Kidney capillary endothelial cell (primary cell): Measurements from ENCODE around the gene MEI1.
A peak's percentile ranks its signal among the peaks of the same experiment; 100 is the strongest.
"Not testable (repeated sequence)": the region's sequence is repeated elsewhere in the genome, so short reads cannot be mapped to it uniquely, and the experiment has no call there.

ENCODE experiments used
- DNase-seq: peaks from one replicate; pipeline ENCODE4 v3.0.0-alpha.2; 2018; ENCODE audit warnings: low spot score

Gene MEI1

DNA sequence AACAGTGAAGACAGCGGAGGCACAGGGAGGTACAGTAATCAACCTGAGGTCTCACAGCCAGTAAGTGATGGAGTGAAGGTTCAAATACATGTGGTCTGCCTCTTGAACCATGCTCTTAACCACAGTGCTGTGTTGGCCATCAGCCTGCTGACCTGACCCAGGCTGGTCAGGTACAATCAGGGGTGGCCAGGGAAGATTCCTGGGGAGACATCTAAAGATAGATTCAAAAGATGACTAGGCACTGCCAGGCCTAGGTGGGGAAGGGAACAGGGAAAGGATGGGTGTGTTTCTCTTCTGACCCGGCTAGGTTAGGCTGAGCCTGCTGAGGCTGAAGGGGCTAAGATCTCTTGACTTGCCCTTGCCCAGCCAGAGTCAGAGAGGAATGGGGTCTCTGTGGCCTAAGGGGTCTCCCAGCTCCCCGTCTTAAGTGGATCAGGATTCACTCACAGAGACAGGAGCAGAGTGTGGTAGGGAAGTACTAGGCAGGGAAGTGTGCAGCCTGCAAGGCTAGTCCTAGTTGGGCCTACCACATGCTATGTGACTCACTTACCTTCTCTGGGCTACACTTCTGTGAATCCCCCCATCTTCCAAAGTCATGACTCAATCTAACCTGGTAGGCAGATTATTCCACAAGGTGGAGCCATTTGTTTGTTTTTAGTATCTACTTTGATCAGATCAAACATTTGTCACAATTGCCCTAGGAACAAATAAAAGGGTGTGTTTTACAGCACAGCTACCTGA, 123.2 kb downstream of the MEI1 start:
- peak; percentile 62 for DNase-seq

- no peak for DNase-seq
Observed at GRCh38 chr22:41823797-41824196, 124.5 kb downstream of the MEI1 start.

DNA sequence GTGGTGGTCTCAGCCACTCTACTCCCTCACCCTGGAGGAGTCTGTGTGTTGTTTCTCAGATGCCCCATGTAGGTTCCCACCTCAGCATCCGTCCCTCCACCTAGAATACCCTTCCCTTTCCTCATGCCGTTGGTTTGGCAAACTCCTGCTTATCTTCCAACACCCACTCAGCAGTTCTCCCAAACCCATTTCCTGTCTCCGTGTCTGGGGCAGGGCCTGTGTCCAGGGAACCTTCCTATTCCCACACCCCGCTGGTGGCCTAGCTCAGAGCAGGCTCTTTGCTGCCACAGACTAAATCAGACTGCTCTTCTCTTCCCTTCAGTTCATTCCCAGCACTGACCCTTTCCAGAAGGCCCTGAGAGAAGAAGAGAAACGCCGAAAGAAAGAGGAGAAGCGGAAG, 126.1 kb downstream of the MEI1 start:
- no peak for DNase-seq

GRCh38 chr22:41826021-41826420, 126.7 kb downstream of the MEI1 start:
- no peak for DNase-seq

DNA sequence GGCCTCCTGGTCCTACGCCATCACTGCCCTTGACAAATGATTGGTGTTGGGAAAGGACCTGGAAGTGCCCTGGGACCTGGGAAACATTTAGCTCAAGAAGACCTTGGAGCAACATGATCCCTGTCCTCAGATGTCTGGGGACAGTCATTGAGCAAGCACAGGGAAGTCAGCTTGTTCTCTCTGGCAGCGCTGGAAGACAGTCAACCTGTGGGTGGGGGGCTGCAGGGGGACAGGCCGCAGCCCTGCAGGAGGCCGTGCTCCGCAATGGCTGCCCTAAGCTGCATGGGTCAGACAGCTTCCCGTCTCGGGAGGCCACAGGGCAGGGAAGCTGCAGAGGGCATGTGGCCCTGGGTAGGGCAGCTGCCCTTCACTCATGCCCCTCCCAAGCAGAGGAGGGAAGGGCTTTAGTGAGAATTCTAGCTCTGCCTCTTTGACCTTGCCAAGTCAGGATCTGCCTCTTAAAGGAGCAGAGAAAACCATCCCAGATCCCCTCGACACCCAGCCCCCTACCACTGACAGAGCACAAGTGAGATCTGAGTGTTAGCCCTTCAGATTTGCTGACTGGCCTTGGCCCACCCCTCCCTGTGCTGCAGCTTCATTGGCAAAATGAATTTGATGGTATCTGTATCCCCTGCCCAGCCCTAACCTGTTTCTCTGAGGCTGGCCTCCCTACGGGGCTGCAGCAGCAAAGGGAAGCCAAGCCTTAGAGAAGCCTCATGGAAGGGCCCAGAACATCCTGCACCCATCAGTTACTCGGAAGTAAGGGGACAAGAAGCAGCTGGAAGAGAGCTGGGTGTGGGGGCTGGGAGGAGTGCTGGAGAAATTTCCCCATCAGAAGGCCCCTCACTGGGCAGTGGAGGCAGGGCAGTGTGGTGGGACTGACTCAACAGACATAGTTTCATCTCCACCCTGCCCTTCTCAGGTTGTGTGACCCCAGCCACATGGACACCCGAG, 127.4 kb downstream of the MEI1 start:
- no peak for DNase-seq

DNA sequence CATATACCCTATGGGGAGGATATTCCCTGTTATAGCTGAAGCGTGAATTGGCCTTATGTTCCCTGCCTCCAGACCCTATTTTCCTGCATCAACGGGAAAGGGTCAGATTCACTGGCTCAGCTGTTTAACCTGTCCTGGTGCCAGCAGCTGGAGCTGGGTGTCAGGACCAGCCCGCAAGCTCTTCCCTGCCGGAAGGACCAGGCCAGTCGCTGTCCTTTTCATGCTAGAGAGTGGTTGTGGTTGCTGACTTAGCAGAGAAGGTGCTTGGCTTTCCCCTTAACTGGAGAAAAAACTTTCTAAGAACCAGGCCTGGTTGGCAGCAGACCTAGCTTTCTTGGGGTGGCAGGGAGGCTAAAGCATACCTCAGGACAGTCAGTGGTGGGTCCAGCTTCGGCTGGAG, 128.4 kb downstream of the MEI1 start:
- DNase-seq, result no peak

DNA sequence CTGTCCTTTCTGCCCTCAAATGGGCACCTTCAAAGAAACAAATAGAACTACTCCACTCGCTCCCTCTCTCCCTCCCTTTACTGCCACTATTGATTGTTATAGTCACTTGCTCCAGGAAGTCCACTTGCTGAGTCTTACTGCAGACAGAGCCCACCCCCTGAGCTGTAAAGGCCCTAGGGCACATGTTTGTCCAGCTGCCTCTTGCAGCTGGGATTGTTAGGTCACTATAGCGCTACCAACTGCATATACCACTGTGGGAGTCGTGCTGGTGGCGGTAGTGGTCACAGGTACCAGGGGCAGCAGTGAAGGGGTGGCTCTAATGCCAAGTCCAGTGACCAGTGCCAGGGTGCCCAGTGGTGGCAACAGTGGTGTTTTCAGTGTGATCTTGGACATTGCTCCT, 129.2 kb downstream of the MEI1 start:
- no peak for DNase-seq

DNA sequence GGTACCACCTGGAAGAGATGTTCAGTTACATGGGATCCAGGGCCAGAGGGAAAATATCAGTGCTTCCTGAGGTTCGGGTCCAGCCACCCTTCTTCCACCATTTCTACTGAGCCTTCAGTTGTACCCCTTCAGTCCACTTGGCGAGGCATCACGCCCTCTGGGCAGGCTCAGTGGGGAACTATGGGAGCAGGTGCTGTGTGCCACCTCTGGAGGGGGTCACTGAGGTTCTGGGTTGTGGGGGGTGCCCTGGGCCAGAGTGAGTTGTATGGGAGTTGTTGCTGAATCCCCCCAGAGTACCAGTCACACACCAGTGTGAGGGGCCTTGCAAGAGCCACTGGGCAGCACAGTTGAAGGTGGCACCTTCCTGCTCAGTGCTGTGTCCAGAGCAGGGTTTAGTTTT, 130.9 kb downstream of the MEI1 start:
- no peak for DNase-seq

- DNase-seq, result no peak
Observed at GRCh38 chr22:41831383-41831782, 132.1 kb downstream of the MEI1 start.

- DNase-seq, result no peak
Observed at GRCh38 chr22:41831828-41832552, 132.7 kb downstream of the MEI1 start.

DNA sequence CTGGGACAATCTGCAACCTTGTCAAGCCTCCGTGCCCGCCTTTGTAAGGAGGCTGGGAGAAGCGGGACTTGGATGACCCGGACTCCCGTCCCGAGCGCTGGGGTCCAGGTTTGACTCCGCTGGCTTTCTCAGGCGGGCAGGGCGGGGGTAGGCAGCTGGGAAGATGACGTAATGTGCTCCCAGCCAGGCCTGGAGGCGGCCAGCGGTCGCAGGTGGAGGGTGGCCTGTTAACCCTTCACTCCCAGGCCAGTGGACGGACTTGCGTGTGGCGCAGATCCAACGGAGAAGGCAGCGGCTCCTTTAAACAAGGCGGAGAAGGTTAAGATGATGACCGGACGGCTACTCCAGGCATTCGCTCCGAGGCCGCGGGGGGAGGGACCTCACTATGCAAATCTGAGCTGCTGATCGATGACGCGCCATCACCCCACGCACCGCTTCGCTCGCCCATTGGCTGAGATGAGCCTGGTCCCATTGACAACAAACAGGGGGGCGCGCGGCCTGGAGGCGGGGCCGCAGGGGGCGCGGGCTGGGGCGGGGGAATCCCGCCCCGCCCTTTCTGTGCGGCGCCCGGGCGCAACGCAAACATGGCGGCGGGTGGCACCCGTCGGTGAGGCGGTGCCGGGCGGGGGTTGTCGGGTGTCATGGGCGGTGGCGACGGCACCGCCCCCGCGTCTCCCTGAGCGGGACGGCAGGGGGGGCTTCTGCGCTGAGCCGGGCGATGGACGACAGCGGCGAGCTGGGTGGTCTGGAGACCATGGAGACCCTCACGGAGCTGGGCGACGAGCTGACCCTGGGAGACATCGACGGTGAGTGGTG, 133.5 kb downstream of the MEI1 start, which contains the start of gene SREBF2:
Gene SREBF2, plus strand, starts transcription at position 553 of the 816 bp plus-strand sequence. Its CDS starts 166 bp downstream, at position 719.
- peak; percentile 98 for DNase-seq

- DNase-seq, result no peak
Observed at GRCh38 chr22:41833369-41834004, 134.2 kb downstream of the MEI1 start.

- DNase-seq, result no peak
Observed at GRCh38 chr22:41834005-41834944, 135.0 kb downstream of the MEI1 start.

DNA sequence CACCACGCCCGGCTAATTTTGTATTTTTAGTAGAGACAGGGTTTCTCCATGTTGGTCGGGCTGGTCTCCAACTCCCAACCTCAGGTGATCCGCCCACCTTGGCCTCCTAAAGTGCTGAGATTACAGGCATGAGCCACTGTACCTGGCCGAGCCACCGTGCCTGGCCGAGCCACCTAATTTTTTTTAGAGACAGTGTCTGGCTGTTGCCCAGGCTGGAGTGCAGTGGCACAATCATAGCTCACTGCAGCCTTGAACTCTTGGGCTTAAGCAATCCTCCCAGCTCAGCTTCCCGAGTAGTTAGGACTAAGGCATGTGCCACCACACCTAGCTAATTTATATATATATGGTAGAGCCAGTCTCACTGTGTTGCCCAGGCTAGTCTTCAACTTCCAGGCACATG, 136.2 kb downstream of the MEI1 start:
- DNase-seq, result not testable (repeated sequence)

DNA sequence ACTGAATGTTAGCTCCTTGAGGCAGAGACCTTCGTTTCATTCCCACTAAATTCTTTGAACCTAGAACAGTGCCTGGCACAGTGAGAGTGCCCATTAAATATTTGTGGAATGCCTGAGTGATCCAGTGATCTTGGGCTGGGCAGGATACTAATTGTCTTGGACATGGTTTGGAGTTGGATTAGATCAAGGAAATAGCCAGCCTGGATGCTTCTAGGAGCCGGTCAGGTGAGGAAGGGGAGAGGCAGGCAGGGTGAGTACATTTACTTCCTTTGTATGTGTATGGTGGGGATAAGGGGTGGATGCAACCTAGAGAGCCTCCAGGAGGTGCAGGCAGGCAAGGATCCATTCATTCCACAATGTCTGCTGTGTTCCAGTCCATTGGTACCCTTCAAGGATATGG, 137.2 kb downstream of the MEI1 start:
- no peak for DNase-seq

DNA sequence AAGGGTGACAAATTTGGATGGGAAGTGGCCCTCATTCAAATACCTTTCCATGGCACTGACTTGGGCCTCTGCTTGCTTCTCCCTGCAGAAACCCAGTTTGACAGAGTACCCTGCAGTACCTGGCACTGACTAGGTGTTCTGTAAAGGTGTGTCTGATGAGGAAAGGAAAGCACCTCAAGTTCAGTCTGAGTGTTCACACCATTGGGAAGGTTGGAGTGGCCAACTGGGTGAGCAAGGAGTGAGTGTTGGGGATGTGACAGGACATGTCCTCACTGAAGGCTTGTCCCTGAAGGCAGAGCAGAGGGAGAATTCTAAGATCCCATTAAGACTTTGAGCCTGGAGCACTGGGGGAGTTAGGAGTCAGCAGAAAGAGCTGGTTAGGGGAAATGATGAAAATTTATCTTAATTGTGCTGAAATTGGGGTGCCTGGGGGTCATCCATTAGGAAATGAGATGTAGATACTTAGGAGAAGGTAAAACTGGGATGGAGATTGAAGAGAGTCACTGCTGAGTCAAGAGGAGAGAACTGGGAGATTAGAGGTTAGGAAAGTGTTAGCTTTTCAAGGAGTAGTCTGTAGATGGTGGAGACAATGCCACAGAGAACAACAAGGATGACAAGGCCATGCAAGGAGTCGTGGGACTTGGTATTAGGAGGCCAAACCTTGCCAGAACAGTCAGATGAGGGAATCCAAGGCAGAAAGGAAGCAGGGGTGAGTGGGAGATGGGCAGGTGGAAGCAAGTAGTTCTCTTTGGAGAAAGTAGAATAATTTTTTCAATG, 139.7 kb downstream of the MEI1 start:
- no peak for DNase-seq

DNA sequence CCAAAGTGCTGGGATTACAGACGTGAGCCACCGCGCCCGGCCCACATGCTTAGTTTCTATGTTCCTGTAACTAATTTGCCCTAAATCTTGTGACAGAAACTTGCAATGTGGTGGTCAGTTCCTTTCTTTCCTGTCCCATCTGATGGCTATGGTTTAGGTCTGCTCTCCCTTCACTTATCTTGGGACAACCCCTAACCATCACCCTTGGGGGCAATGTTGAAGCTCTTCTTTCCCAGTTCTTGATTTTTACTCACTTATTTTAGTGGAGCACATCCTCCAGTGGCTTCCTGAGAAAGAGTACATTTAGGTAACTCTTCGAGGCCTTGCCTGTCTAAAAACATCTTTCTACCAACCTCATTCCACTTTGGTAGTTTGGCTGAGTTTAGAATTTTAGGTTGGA, 140.9 kb downstream of the MEI1 start:
- no peak for DNase-seq

- no peak for DNase-seq
Observed at GRCh38 chr22:41841085-41841712, 141.9 kb downstream of the MEI1 start.
